ENCODE results near the gene KRTAP15-1.

Gene KRTAP15-1, protein sequence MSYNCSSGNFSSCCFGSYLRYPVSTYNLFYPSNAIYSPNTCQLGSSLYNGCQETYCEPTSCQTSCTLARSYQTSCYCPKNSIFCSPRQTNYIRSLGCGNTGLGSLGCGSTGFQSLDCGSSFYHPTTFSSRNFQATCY

DNA sequence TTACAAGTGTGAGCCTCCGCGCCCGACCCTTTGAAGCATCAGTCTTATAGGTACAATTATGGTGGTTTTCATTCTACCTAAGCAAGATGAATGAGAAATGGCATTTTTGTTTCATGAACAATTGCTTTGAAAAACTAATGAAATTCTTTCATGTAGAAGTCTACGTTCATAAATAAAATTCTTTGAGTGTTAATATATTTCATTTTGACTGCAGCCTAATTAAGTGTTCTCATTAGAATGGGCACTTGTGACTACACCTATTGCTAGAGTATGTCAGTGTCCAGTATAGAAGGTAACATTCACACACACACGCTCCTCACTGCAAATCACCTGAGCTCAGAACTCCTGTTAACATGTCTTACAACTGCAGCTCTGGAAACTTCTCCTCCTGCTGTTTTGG is at the start of gene KRTAP15-1:
Gene KRTAP15-1, plus strand, starts transcription at position 301 of the 400 bp plus-strand sequence. Its CDS starts 53 bp downstream, at position 354.
- TF ChIP-seq GATA2 (IDR thresholded peaks at IDR 0.05; ENCODE audit: low read depth, low read length) (no peak), GATA3 (IDR thresholded peaks at IDR 0.05; ENCODE audit: low read depth, low read length) (no peak)

GRCh38 chr21:30391492-30392025 is 48.5 kb upstream of the KRTAP15-1 start:
- TF ChIP-seq GATA3 (IDR thresholded peaks at IDR 0.05; ENCODE audit: low read depth, low read length) (no peak), GATA2 (IDR thresholded peaks at IDR 0.05; ENCODE audit: low read depth, low read length) (no peak)

GRCh38 chr21:30395731-30396130 is 44.3 kb upstream of the KRTAP15-1 start, which contains the start of gene KRTAP13-1:
KRTAP13-1 (plus strand) TSS chr21:30396031; CDS start chr21:30396087, 56 bp downstream.
- TF ChIP-seq GATA3 (IDR thresholded peaks at IDR 0.05; ENCODE audit: low read depth, low read length) (no peak), GATA2 (IDR thresholded peaks at IDR 0.05; ENCODE audit: low read depth, low read length) (no peak)

- no peak for TF ChIP-seq GATA3 (IDR thresholded peaks at IDR 0.05; ENCODE audit: low read depth, low read length)
Measured at GRCh38 chr21:30408782-30409494, 31.1 kb upstream of the KRTAP15-1 start.

DNA sequence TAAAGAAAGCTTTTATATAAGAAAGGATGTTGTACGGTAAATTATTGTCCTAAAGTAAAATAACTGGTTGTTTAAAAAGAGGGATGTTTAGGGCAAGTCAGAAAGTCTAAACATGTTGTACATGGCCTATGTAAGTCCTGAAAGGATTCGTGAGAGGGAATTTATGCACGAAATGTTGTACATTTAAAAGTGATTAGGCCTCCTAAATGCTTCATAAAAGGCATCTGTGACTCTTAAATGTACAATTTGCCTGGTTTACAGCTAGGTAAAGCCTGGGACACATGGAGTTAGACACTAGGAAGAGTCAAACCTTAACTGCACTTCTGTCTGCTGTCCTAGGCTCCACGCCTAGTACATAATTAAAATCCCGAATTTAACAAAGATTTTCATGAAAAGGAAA is 24.1 kb upstream of the KRTAP15-1 start:
- TF ChIP-seq GATA3 (IDR thresholded peaks at IDR 0.05; ENCODE audit: low read depth, low read length) (no peak), GATA2 (IDR thresholded peaks at IDR 0.05; ENCODE audit: low read depth, low read length) (no peak)

- no peak for TF ChIP-seq GATA2 (IDR thresholded peaks at IDR 0.05; ENCODE audit: low read depth, low read length)
- no peak for TF ChIP-seq GATA3 (IDR thresholded peaks at IDR 0.05; ENCODE audit: low read depth, low read length)
Measured at GRCh38 chr21:30425826-30426225, 14.2 kb upstream of the KRTAP15-1 start, which contains the start of gene KRTAP13-3. KRTAP13-3 (minus strand) TSS chr21:30425926; CDS start chr21:30425912, 14 bp downstream.

- TF ChIP-seq GATA3 (IDR thresholded peaks at IDR 0.05; ENCODE audit: low read depth, low read length), result no peak
- no peak for TF ChIP-seq GATA2 (IDR thresholded peaks at IDR 0.05; ENCODE audit: low read depth, low read length)
Measured at GRCh38 chr21:30426731-30427130, 13.3 kb upstream of the KRTAP15-1 start.

DNA sequence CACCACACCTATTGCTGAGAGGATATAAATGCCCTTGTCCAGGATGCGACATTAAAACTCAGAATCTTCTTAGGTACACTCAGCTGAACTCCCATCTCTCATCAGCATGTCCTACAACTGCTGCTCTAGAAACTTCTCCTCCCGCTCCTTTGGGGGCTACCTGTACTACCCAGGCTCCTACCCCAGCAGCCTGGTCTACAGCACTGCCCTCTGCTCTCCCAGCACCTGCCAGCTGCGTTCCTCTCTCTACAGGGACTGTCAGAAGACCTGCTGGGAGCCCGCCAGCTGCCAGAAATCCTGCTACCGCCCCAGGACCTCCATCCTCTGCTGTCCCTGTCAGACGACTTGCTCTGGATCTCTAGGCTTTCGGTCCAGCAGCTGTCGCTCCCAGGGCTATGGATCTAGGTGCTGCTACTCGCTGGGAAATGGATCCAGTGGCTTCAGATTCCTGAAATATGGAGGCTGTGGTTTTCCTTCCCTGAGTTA is 9.9 kb upstream of the KRTAP15-1 start, which contains the start of gene KRTAP13-4:
Gene KRTAP13-4, plus strand, starts transcription at position 51 of the 486 bp plus-strand sequence. Its CDS starts 56 bp downstream, at position 107.
- TF ChIP-seq GATA2 (IDR thresholded peaks at IDR 0.05; ENCODE audit: low read depth, low read length), result no peak
- TF ChIP-seq GATA3 (IDR thresholded peaks at IDR 0.05; ENCODE audit: low read depth, low read length), result no peak

DNA sequence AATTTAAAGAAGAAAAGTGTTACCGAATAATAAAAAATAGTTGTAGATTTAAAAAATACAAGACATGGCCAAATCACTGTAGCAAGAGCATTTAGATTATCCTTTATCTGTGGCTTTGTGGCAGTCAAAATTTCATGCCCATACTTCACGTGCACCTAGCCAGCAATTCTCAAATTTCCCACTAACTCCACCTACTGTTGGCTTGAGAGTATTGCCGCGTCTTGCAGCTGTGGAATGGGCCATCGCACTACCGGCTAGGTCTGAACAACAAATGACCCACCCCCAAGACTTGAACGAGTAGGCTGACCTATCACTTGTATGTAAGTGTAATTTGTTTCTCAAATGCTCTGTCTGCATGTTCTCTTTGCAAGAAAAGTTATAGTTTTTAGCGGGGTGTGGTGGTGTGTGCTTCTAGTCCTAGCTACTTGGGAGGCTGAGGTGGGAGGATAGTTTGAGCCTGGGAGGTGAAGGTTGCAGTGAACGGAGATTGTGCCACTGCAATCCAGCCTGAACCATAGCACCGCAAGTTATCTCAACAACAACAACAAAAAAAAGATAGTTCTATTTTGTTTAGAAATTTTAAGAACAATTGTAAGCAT is 5.9 kb upstream of the KRTAP15-1 start:
- TF ChIP-seq GATA3 (IDR thresholded peaks at IDR 0.05; ENCODE audit: low read depth, low read length), result no peak
- TF ChIP-seq GATA2 (IDR thresholded peaks at IDR 0.05; ENCODE audit: low read depth, low read length), result no peak

GRCh38 chr21:30437010-30437565 is 3.0 kb upstream of the KRTAP15-1 start:
- TF ChIP-seq GATA2 (IDR thresholded peaks at IDR 0.05; ENCODE audit: low read depth, low read length), result no peak
- TF ChIP-seq GATA3 (IDR thresholded peaks at IDR 0.05; ENCODE audit: low read depth, low read length), result no peak

DNA sequence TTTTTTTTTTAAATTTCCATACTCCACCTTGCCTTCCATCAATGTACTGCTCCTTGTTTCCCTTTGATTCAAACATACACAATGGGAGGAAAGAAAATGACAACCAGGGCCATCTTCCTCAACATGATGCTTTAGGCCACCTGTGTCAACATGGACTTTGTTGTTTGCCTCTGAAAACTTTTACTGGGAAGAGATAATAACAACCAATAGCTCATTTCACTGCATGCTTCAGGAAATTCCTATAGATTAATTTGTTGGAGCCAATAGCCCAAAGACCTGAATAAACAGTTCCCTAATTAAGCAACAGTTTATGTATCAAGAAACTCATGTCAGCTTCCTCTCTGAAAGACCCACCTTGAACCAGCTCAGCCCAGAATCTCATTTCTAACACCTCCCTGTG is 3.2 kb downstream of the KRTAP15-1 start:
- no peak for TF ChIP-seq GATA2 (IDR thresholded peaks at IDR 0.05; ENCODE audit: low read depth, low read length)
- TF ChIP-seq GATA3 (IDR thresholded peaks at IDR 0.05; ENCODE audit: low read depth, low read length), result no peak

DNA sequence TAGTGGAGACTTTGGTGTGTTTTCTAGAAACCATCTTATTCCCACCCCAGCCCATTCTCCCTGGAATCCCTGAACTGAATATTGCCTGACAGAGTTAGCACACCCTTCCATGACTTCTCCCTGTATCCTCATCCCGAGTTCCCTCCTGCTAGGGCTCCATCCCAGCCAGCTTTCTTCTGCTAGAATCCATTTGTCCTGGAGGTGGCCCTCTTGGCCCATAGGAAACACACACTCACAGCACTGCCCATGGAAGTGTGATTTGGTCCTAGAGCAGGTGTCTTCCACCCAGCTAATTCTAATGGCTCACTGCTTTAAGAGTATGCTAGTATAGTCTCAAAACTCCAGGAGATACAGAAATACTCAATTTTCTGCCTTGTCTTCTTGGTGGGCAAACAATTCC is 4.1 kb downstream of the KRTAP15-1 start:
- no peak for TF ChIP-seq GATA2 (IDR thresholded peaks at IDR 0.05; ENCODE audit: low read depth, low read length)
- TF ChIP-seq GATA3 (IDR thresholded peaks at IDR 0.05; ENCODE audit: low read depth, low read length), result no peak

DNA sequence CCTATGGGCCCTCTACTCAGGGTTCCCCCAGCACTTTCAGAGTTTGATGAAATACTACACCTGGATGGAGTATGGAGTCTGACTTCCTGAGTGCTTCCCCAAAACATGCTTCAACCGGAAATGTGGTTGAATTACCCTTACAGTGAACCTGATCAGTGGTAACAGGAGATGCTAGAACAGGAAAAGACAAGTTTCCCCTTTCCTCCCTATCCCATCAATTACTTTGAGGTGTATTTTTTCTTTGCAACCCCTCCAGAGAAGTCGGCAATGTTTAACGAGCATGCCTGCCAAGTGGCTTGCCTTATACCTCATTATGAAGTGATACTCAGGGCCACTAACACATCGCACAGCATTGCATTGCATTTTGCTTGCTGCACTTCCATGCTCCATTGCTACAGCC is 7.0 kb downstream of the KRTAP15-1 start:
- TF ChIP-seq GATA3 (IDR thresholded peaks at IDR 0.05; ENCODE audit: low read depth, low read length), result no peak
- no peak for TF ChIP-seq GATA2 (IDR thresholded peaks at IDR 0.05; ENCODE audit: low read depth, low read length)

DNA sequence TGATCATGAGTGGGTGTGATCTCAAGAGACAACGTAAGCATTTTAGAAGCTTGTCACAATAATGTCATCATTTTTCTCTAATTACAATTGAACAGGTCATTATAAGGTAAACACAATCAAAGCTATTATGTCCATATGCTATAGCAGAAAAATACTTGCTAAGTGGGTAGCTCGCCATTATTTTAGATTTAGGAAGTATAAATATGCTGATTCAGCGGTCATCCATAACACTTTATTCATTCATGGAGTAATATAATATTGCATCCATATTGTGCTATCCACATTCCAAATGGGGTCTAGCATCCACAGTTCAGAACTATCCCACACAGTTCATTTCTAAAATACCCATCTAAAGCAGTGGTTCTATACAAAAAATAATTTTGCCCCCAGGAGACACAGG is 8.4 kb downstream of the KRTAP15-1 start:
- TF ChIP-seq GATA2 (IDR thresholded peaks at IDR 0.05; ENCODE audit: low read depth, low read length) (no peak), GATA3 (IDR thresholded peaks at IDR 0.05; ENCODE audit: low read depth, low read length) (no peak)

All from SH-SY5Y (cell line).